NCI-H446 treated with DMSO at 0.1 percent for 48 hours (cell line): ENCODE data around the gene STRIP1.
"Not testable (repeated sequence)": the region's sequence is repeated elsewhere in the genome, so short reads cannot be mapped to it uniquely, and the experiment has no call there.

Experiments used
- DNase-seq: peaks from one replicate; lab custom pipeline; 2025; lab: John Stamatoyannopoulos, UW

STRIP1 gene

GRCh38 chr1:110007046-110007830 lies 27.2 kb upstream of the STRIP1 start:
- DNase-seq = no peak

GRCh38 chr1:110008971-110009565 lies 25.4 kb upstream of the STRIP1 start:
- DNase-seq = no peak

DNA sequence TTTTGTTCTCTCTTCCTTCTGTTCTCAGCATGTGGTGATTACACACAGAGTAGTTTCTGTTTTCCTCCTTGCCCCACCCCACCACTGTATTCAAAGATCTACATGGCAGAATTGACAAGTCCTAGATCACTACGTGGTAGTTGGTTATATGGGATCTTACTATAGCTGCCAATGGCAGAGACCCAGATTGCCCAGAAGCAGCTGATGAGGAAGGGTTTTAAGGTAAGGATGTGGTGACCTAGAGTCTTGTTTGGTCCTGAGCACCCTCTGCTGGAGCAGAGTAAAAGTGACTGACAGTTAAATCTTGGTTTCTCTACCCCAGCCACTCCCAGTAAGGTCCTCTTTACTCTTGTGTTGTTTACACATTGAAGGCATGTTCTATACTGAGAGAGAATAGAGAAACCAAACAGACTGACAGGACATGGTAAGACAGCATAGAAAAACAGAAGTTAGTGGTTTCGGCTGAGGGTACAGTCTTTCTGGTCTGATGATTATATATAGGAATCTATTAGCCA lies 22.8 kb upstream of the STRIP1 start:
- no peak for DNase-seq

- no peak for DNase-seq
These were observed 22.2 kb upstream of the STRIP1 start for GRCh38 chr1:110012100-110012780.

DNA sequence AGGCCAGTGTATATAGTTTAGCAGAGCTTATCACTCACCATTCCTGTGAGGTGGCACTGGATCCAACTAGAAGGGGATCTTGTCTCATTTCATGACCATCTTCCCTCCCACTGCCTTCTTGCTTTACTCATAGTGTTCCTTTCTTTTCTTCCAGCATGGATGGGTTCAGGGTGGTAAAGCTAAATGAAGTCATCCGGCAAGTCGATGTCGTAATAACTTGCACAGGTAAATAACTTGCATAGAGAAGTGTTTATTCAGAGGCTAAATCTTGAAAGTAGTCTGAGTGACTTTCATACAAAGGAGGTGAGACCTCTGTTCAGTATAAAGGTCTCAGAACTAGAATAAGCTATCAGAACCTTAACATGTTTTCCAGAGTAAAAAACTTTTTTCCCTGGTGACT lies 16.6 kb upstream of the STRIP1 start:
- no peak for DNase-seq

GRCh38 chr1:110018396-110018795 lies 16.0 kb upstream of the STRIP1 start:
- no peak for DNase-seq

DNA sequence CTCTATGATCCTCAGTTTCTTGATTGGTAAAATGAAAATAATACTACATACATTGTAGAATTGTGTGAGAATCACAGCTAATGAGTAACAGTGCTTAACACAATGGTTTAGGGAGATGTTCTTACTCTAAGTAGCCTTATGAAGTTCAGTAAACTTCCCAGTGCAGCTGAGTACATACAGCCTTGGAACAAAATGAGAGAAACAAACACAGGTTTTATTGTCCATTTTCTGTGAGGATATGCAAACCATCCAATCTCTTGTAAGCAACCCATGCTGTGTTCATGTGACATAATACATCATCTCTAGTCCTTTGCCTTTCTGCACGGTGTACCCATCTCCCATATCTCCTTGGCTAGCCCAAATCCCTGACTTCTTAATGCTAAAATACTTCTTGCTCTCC lies 14.7 kb upstream of the STRIP1 start:
- DNase-seq = no peak

- DNase-seq = no peak
These were observed 13.1 kb upstream of the STRIP1 start for GRCh38 chr1:110021285-110021684.

DNA sequence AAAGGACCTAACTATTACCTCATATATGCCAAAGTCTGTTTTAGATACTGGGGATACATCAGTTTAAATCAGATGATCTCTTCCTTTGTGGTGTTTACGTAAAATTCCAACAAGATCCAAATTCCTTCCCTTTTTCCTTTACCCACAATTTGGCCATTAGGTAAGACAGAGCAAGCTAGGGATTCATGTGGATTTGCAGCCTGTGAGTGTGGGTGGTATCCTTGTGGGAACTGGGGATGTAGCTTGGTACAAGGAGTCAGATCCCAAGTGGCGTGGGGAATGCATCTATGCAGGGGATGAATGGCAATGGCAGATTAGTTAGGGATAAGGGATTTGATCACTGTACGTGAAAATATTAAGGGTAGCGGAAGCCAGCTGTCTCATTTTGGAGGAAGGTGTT lies 9.8 kb upstream of the STRIP1 start:
- no peak for DNase-seq

DNA sequence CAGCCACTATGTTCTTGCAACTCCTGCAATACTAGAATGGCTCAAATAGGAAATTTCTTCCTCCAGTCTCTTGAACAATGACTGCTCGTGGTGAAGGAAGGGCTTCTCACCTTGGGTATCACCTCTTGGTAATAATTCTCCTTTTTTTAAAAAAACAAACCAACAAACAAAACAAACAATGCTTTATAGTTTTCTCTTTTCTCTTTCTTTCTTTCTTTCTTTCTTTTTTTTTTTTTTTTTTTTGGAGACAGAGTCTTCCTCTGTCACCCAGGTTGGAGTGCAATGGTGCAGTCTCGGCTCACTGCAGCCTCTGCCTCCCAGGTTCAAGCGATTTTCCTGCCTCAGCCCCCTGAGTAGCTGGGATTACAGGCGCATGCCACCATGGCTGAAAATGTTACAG lies 3.7 kb upstream of the STRIP1 start:
- DNase-seq = not testable (repeated sequence)

DNA sequence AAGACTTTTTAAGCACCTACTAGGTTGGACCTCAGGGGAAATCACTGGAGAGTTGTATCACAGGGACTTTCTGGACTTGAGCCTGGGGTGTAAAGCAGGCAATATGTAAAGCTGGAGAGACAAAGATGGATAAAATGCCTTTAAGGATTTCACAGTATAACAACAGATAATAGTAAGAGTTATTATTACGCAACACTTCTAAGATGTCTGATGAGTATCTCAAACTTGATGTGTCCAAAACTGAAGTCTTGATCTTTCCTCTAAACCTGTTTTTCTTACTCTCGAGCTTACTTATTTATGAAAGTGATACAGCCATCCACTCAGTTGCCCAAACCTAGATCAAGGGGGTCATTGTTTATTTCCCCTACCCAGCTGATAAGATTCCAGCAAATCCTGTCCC lies 2.1 kb upstream of the STRIP1 start:
- DNase-seq = no peak

- DNase-seq = no peak
These were observed 1.0 kb upstream of the STRIP1 start for GRCh38 chr1:110033421-110033820.

DNA sequence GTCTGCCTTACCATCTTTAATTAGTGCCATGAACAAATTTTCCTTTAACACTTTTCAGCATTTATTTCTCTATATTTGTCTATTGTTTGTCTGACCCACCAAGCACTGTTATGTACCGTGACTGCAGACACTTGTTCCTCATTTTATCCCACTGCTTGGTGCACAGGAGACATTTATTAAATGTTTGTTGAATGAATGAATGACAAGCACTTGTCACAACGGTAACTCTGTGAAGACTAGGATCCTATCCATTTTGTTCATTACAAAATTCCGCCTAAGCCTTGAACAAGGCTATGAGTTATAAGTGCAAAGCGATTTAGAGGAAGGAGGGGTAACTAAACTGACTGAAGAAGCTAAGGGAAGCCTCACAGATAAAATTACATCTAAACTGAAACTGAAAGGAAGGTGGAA lies 379 bp upstream of the STRIP1 start:
- DNase-seq = no peak

DNA sequence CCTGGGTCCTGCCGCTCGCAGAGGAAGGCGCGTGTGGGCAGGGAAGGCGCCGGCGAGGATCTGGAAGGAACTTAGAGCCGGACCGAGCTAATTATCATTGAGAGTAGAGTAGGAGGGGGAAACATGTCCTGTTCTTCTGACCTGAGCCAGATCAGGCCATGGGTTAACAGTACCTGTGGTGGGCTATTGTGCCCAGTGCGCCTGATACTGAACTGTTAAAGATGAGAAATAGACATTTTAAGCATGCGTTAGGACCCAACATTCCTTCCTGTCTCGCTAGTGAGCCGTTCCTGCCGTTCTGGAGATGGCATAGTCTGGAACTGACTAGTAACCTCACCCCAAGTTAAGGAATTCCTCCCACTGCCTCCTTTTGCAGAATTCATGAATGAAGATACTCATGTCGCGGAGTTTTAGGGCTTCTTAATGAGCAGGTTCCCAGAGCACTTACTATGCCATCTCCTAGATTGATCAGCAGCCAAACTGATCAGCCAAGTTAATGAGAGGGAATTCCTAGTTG lies 870 bp downstream of the STRIP1 start:
- DNase-seq = no peak

GRCh38 chr1:110038271-110038670 lies 3.8 kb downstream of the STRIP1 start:
- no peak for DNase-seq

DNA sequence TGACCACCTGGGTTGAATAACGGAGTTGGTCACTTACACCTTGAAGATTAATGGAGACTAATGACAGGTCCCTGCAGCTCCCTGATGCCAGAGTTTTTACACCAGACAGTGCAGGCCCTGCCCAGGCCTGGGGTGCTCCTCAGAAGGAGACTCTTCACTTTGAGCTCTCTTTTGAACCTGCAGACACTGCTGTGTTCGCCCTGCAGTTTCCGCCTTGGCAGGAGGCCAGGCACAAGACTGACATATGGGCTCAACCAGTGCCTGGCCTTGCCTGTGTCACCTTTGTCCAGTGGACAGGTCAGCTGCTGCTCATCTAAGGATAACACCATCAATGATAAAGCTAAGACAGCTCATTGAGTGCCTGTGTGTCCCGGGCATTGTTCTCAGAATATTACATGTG lies 5.2 kb downstream of the STRIP1 start:
- no peak for DNase-seq

- no peak for DNase-seq
These were observed 6.1 kb downstream of the STRIP1 start for GRCh38 chr1:110040548-110040947.

- DNase-seq = no peak
These were observed 8.6 kb downstream of the STRIP1 start for GRCh38 chr1:110043016-110043415.

GRCh38 chr1:110047463-110047862 lies 13.0 kb downstream of the STRIP1 start:
- DNase-seq = no peak

DNA sequence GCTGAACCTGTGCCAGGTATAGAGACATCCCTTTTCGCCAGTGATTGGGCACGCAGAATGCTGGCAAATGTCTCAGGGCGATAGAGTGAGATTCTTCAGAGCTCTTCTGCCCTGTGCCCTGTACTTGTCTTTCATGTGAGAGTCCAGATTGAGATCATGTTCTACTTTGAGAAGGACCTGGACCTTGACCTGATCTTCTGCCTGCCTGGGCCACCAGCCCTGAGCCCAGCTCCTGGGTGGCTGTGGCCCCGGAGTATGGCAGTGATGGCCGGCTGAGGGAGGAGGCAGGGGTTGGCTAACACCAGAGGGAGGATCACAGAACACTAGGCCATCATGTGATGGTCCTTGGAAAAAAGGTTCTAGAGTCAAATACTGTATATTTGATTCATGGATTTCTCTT lies 13.8 kb downstream of the STRIP1 start:
- no peak for DNase-seq

- DNase-seq = no peak
These were observed 14.6 kb downstream of the STRIP1 start for GRCh38 chr1:110048923-110049601.
